GM13976 (cell line): ENCODE measurements around the gene TMEM266.

Experiments used
- DNase-seq: peaks from one replicate; pipeline ENCODE4 v3.0.0; 2012; ENCODE audit warnings: low spot score
- in situ Hi-C: fragments of 300-500 bp; cut with MboI; formaldehyde crosslinking; loops from one replicate; pipeline ENCODE4 v1.12.0; 2022; ENCODE audit warnings: low sequenced_read_pairs, mixed read lengths, inconsistent platforms; ENCODE audit not compliant: unreplicated experiment
- TF ChIP-seq, protein P1 (sequence below): IDR thresholded peaks from 2 replicates; pipeline ENCODE4 v1.5.1; 2012; ENCODE audit warnings: borderline replicate concordance, mild to moderate bottlenecking; ENCODE audit not compliant: insufficient read depth; ENCODE audit errors: extremely low read depth, missing control alignments, control extremely low read depth

TMEM266 gene

GRCh38 chr15:76078285-76078877 is 18.6 kb downstream of the TMEM266 start:
- in situ Hi-C loops: no loop called here
- TF ChIP-seq, protein P1, sequence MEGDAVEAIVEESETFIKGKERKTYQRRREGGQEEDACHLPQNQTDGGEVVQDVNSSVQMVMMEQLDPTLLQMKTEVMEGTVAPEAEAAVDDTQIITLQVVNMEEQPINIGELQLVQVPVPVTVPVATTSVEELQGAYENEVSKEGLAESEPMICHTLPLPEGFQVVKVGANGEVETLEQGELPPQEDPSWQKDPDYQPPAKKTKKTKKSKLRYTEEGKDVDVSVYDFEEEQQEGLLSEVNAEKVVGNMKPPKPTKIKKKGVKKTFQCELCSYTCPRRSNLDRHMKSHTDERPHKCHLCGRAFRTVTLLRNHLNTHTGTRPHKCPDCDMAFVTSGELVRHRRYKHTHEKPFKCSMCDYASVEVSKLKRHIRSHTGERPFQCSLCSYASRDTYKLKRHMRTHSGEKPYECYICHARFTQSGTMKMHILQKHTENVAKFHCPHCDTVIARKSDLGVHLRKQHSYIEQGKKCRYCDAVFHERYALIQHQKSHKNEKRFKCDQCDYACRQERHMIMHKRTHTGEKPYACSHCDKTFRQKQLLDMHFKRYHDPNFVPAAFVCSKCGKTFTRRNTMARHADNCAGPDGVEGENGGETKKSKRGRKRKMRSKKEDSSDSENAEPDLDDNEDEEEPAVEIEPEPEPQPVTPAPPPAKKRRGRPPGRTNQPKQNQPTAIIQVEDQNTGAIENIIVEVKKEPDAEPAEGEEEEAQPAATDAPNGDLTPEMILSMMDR: no peak
- DNase-seq: no peak

DNA sequence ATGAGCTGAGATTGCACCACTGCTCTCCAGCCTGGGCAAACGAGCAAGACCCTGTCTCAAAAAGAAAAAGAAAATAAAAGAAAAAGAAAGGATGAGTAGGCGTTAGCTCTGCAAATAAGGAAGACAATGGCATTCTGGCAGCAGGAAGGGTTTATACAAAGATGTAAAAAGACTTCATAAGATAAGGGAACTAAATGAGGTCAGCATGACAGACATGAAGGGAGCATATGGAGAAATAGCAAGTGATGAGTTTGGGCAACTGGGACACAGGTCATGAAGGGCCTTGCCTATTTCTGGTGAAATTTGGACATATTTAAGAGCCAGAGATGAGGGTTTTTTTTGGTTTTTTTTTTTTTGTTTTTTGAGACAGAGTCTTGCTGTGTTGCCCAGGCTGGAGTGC is 24.5 kb downstream of the TMEM266 start:
- in situ Hi-C loops: no loop called here
- no peak for DNase-seq
- TF ChIP-seq, protein P1: no peak

GRCh38 chr15:76098685-76099084 is 38.9 kb downstream of the TMEM266 start:
- in situ Hi-C loops: no loop called here
- TF ChIP-seq, protein P1: no peak
- no peak for DNase-seq

DNA sequence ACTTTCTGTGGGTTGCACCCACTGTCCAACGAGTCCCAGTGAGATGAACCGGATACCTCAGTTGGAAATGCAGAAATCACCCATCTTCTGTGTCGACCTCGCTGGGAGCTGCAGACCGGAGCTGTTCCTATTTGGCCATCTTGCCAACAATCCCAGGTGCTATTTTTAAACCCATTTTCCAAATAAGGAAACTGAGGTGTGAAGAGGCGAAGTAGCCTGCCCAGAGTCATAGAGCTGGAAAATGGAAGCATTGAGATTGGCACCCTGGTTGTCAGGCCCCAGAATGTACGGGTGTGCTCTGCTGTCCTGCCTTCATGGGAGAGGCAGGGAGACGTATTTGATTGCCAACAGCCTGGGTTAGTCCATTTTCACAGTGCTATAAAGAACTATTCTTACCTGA is 39.6 kb downstream of the TMEM266 start:
- in situ Hi-C loops: no loop called here
- DNase-seq: no peak

DNA sequence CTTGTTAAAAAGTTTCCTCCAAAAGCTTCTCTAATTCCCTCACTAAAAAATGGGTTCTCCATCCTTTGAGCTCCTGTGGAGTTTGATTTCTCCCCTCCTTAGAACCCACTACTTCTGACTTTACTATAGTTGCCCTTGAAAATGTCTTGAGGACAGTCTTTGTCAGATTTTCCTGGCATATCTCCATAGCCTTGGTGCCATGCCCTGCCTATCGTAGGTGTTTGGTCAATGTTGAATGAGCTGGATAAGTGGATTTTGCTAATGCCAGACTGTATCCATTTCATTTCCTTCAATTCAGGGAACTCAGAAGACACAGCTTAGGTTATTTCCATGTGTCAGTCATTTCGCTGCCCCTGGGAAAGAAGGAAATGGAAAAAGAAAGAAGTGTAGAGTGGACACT is 40.6 kb downstream of the TMEM266 start:
- TF ChIP-seq, protein P1: no peak
- in situ Hi-C loops: no loop called here

More for the DNA sequence above, 39.6 kb downstream of the TMEM266 start:
- TF ChIP-seq, protein P1: no peak

DNA sequence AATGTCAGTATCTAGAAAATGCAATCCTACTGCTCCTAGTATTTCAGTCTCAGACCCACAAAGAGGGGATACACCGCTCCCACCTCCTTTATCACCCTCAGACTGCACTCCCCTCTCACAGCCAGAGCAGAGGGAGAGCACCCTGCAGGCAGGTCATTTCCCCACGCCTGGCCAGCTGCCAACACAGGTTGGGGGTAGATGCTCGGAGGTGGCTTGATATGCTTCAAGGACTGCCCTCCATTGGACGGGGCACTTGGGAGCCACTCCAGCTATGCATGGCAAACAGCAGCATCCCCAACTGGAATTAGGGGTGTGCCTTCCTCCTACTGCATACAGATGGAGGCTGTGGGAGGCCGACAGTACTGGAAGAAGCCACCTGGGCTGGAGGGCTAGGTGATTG is 41.9 kb downstream of the TMEM266 start:
- in situ Hi-C loops: no loop called here
- TF ChIP-seq, protein P1: no peak

More for the DNA sequence above, 40.6 kb downstream of the TMEM266 start:
- DNase-seq: no peak

More for the DNA sequence above, 41.9 kb downstream of the TMEM266 start:
- no peak for DNase-seq
